NCI-H748 (cell line): Measurements from ENCODE around the gene SETD4.
"Not testable (repeated sequence)": the region's sequence is repeated elsewhere in the genome, so short reads cannot be mapped to it uniquely, and the experiment has no call there.

ENCODE experiments used
- DNase-seq: peaks from one replicate; lab custom pipeline; 2025; ENCODE audit not compliant: unreplicated experiment; lab: John Stamatoyannopoulos, UW

The SETD4 gene

DNA sequence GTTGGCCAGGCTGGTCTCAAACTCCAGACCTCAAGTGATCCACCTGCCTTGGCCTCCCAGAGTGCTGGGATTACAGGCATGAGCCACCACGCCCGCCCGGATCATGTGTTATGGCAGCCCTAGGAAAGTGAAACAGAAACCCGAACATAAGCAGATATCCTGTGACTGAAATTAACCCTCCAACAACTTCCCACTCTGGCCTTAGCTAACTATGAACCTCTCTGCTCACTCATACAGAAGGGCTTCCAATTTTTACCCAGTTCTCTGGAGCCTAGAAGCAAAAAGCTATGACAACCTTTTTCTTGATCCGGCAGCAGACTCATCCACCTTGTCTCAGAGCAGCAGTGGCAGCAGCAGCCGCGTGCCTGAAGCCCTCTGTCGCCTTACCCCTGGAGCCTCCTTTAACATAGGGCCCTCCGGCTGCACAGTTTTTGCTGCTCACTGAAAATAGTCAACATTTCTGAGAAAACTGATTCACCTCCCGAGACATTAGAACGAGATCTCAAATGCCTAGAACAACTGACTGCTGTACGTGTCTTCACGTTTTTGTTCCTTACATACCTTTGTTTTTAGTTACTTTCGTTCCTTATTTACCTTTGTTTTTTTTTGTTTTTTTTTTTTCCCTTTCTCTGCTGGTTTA is 18.8 kb upstream of the SETD4 start:
- no peak for DNase-seq

DNA sequence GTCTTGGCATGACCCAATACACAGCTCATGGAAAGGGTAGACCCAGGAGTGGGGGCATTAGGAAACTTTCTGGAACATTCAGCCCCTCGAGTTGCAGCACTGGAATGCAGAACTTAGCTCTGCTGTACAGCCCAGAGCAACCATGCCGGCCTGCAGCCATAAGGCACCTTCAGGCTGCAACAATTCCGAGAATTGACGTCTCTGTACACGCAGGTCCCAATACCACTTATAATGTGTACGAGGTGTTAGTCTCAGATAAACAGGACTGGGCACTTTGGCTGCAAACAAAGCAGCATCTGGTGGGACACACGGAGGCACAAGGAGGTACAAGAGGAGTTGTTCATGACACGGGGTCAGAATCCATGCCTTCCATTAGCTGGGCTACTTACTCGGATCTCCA is 17.4 kb upstream of the SETD4 start:
- DNase-seq = no peak

- peak; percentile 7 for DNase-seq
These were observed 16.7 kb upstream of the SETD4 start for GRCh38 chr21:36076878-36077655.

DNA sequence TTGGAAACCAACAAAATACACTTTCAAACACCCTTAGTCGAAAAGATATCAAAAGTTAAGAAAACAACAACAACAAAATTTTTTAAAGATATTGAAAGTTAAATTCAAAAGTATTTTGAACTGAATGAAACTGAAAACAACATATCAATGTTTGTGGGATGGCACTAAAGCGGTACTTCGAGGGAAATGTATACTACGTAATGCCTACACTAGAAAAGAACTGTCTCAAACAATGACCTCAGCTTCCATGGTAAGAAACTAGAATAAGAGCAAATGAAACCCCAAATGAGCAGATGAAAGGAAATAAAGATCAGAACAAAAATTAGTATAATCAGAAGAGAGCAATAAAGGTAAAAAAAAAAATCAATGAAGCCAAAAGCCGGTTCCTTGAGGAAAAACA is 15.6 kb upstream of the SETD4 start:
- DNase-seq = no peak

- DNase-seq = no peak
These were observed 14.8 kb upstream of the SETD4 start for GRCh38 chr21:36075171-36075570.

- DNase-seq = not testable (repeated sequence)
These were observed 13.6 kb upstream of the SETD4 start for GRCh38 chr21:36073911-36074310.

- DNase-seq = no peak
These were observed 12.9 kb upstream of the SETD4 start for GRCh38 chr21:36073181-36073580.

DNA sequence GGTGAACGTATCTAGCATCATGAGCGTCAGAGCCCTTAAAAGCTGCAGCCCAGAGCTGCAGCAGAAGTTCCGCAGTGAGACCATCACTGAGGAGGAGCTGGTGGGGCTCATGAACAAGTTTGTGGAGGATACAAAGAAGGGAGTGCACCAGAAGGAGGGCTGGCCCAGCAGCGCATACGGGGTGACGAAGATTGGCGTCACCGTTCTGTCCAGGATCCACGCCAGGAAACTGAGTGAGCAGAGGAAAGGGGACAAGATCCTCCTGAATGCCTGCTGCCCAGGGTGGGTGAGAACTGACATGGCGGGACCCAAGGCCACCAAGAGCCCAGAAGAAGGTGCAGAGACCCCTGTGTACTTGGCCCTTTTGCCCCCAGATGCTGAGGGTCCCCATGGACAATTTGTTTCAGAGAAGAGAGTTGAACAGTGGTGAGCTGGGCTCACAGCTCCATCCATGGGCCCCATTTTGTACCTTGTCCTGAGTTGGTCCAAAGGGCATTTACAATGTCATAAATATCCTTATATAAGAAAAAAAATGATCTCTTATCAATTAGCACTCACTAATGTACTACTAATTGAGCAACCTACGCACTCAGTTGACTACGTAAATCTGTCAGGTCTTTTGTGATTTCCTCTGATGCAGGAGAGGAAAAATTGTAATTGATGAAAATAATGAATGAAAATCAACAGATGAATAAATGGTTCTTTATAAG is 12.3 kb upstream of the SETD4 start:
- no peak for DNase-seq

DNA sequence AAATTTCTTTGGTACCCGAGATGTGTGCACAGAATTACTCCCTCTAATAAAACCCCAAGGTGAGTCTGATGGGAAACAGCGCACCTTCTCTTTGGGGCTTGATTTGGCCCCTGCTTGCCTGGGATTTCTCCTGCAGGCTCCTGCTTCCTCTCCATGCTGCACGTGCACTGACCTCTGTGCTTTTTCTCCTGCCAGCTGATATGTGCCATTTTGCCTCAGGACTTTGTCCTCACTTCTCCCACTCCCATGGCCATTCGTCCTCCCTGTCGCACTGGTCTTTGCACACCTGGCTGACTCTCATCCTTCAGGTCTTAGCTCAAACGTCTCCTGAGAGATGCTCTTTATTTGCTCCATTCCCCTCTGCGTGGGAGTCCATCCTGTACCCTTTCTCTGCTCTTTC is 10.7 kb upstream of the SETD4 start:
- no peak for DNase-seq

DNA sequence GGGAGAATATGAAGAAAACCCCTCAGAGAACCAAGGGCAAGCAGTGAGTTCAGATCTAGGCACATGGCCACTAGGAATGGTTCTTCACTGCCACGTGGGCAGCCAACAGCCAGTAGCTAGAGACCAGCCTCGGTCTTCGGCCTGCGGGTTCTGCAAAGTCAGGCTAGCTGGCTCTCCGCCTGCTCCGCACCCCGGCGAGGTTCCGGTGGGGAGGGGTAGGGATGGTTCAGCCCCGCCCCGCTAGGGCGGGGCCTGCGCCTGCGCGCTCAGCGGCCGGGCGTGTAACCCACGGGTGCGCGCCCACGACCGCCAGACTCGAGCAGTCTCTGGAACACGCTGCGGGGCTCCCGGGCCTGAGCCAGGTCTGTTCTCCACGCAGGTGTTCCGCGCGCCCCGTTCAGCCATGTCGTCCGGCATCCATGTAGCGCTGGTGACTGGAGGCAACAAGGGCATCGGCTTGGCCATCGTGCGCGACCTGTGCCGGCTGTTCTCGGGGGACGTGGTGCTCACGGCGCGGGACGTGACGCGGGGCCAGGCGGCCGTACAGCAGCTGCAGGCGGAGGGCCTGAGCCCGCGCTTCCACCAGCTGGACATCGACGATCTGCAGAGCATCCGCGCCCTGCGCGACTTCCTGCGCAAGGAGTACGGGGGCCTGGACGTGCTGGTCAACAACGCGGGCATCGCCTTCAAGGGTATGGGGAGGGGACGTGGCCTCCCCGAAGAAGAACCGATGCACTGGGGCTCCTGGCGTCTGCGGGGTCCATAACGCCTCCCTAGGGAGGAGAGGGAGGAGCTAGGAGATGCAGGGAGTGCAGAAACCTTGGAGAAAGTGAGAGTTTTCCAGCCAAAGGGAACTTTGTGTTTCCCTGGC is 9.6 kb upstream of the SETD4 start, which contains the start of gene CBR1:
TSS of gene CBR1 (plus strand) at position 312 of the 871 bp plus-strand sequence. CDS start at position 404, 92 bp downstream.
- DNase-seq = peak; percentile 94

- DNase-seq = no peak
These were observed 8.5 kb upstream of the SETD4 start for GRCh38 chr21:36068748-36069398.

- DNase-seq = peak; percentile 35
These were observed 5.2 kb upstream of the SETD4 start for GRCh38 chr21:36065497-36066036.

GRCh38 chr21:36064085-36064460 is 3.7 kb upstream of the SETD4 start:
- no peak for DNase-seq

GRCh38 chr21:36063375-36064084 is 3.2 kb upstream of the SETD4 start:
- no peak for DNase-seq

- DNase-seq = no peak
These were observed 1.1 kb upstream of the SETD4 start for GRCh38 chr21:36061445-36061844.

GRCh38 chr21:36059823-36060158 is 535 bp downstream of the SETD4 start:
- DNase-seq = peak; percentile 81

GRCh38 chr21:36055551-36055950 is 4.8 kb downstream of the SETD4 start:
- no peak for DNase-seq

DNA sequence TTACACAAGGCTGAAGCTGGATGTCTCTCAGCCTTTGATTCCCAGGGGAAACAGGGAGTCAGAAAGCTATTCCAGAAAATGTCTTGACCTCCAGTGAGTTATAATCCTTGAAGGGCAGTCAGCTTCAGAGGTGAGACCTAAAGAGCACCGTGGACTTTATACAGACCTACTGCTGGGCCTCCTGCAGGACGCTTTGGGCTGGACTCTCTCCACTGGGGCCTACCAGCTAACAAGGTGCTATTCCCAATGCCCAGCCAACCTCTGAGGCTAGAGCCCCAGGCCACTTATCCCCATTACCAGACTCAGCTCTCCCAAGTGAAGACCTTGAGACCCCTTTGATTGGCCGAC is 6.6 kb downstream of the SETD4 start:
- no peak for DNase-seq

GRCh38 chr21:36052860-36053714 is 7.2 kb downstream of the SETD4 start:
- DNase-seq = no peak
